NOMO-1 (cell line): ENCODE data around the gene RPL41.
"Not testable (repeated sequence)": the region's sequence is repeated elsewhere in the genome, so short reads cannot be mapped to it uniquely, and the experiment has no call there.

Experiments used
- DNase-seq, 2 experiments: peaks; one replicate each; lab custom pipeline; 2025; ENCODE audit not compliant: unreplicated experiment in 2 of 2; lab: John Stamatoyannopoulos, UW

Gene RPL41

GRCh38 chr12:56153678-56154065 is 37.2 kb downstream of the RPL41 start:
- DNase-seq: no peak

GRCh38 chr12:56154246-56154771 is 37.9 kb downstream of the RPL41 start:
- DNase-seq: no peak

- no peak for DNase-seq
Measured at GRCh38 chr12:56154818-56155217, 38.4 kb downstream of the RPL41 start.

- no peak for DNase-seq
Measured at GRCh38 chr12:56155256-56155845, 38.9 kb downstream of the RPL41 start.

- DNase-seq: not testable (repeated sequence)
Measured at GRCh38 chr12:56156464-56157200, 40.2 kb downstream of the RPL41 start.

GRCh38 chr12:56157201-56158028 is 41.0 kb downstream of the RPL41 start:
- DNase-seq: peak; percentile 86 to 89

- DNase-seq: peak; percentile 96 to 98
Measured at GRCh38 chr12:56158029-56158925, 41.8 kb downstream of the RPL41 start, which contains the start of gene MYL6. Gene MYL6 (plus strand): TSS chr12:56158359. CDS start chr12:56158402, 43 bp downstream.

- DNase-seq: peak in 1 of 2 experiments; percentile 68
Measured at GRCh38 chr12:56158926-56159461, 42.6 kb downstream of the RPL41 start.

- no peak for DNase-seq
Measured at GRCh38 chr12:56159482-56160192, 43.2 kb downstream of the RPL41 start.

GRCh38 chr12:56160193-56160763 is 43.8 kb downstream of the RPL41 start:
- DNase-seq: peak in 1 of 2 experiments; percentile 10

GRCh38 chr12:56160894-56161689 is 44.7 kb downstream of the RPL41 start:
- DNase-seq: no peak

- no peak for DNase-seq
Measured at GRCh38 chr12:56161690-56162351, 45.4 kb downstream of the RPL41 start.

GRCh38 chr12:56162468-56163290 is 46.2 kb downstream of the RPL41 start:
- no peak for DNase-seq

GRCh38 chr12:56163533-56164344 is 47.3 kb downstream of the RPL41 start:
- DNase-seq: no peak

GRCh38 chr12:56164345-56164729 is 47.9 kb downstream of the RPL41 start:
- no peak for DNase-seq

- no peak for DNase-seq
Measured at GRCh38 chr12:56165369-56165768, 48.9 kb downstream of the RPL41 start.
